ENCODE data around the gene TM9SF1. TPM values are rescaled to one million over a fixed set of nuclear protein-coding genes. Genes with fewer than 3 reads are reported as not detected.

Gene TM9SF1
- total RNA-seq, 1 experiment from 2014 or later, result 41.9 TPM

DNA sequence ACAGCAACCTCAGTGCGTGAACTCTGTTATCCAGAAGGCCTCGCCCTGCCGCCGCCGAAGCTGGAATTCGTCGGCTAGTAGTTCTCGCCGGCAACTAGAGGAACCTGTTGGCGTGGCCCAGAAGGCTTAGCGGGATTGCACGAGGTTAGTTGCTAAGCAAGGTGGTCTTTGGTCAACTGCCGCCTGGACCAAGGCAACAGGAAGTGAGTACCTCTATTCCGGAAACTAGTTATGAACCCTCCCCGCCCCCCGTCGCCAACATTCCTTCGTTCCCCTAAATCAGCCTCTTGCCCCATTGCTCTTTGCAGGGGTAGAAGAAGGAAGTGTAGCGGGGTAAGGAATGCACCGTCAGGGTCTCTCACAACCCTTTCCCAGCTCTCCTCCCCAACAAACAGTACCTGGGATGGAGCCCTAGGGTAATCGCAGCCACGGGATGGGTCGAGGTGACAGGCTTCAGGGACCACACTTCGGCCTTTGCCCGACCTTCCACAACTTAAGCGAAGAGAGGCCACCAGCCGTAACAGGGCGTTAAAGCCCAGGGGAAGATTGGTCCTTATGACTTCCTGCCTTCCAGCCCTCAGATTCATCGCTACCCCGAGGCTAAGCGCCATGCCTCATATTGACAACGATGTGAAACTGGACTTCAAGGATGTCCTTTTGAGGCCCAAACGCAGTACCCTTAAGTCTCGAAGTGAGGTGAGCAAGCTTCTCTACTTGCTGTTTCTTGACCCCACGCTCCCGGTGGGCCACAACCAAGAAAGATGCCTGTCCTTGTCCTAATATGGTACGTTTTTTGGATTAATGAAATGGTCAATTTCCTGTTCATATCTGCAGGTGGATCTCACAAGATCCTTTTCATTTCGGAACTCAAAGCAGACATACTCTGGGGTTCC is 37.6 kb upstream of the TM9SF1 start, which contains the start of gene GMPR2:
GMPR2 (plus strand) TSS at position 285 of the 893 bp plus-strand sequence; CDS start at position 610, 325 bp downstream.
- Histone ChIP-seq H3K4me3 (ENCODE audit: low read depth, low read length) (peak within 1 kb of the TSS; percentile 76), H3K27me3 (replicated peaks; ENCODE audit: control insufficient read depth, insufficient read depth, low read length) (no peaks in the 10 kb centered on the region), H3K4me1 (no peaks in the 10 kb centered on the region), H3K9me3 (no peaks in the 10 kb centered on the region), H3K36me3 (ENCODE audit: control insufficient read depth, insufficient read depth, low read length) (peaks cover 3% of the 10 kb centered on the region; the same call in 1 of the 2 replicates)
- peak within 1 kb of the TSS; percentile 81 for H3K4me3 Mint-ChIP-seq (ENCODE audit: unreplicated experiment)
- H3K4me1 Mint-ChIP-seq (ENCODE audit: low read depth, unreplicated experiment), result peaks cover 3% of the 10 kb centered on the region
- H3K27me3 Mint-ChIP-seq (ENCODE audit: insufficient read depth, unreplicated experiment), result no peaks in the 10 kb centered on the region
- peak within 1 kb of the TSS; percentile 85 for H3K27ac Mint-ChIP-seq (ENCODE audit: unreplicated experiment)
- peaks cover 32% of the 10 kb centered on the region for H3K36me3 Mint-ChIP-seq (ENCODE audit: insufficient read depth, unreplicated experiment)
- CTCF ChIA-PET, result interaction anchor here (1.8 kb wide), 1 partner anchor 10 kb away, joined by 7 read pairs; the partner anchor contains the start of gene TINF2
- TF ChIP-seq, protein P1, sequence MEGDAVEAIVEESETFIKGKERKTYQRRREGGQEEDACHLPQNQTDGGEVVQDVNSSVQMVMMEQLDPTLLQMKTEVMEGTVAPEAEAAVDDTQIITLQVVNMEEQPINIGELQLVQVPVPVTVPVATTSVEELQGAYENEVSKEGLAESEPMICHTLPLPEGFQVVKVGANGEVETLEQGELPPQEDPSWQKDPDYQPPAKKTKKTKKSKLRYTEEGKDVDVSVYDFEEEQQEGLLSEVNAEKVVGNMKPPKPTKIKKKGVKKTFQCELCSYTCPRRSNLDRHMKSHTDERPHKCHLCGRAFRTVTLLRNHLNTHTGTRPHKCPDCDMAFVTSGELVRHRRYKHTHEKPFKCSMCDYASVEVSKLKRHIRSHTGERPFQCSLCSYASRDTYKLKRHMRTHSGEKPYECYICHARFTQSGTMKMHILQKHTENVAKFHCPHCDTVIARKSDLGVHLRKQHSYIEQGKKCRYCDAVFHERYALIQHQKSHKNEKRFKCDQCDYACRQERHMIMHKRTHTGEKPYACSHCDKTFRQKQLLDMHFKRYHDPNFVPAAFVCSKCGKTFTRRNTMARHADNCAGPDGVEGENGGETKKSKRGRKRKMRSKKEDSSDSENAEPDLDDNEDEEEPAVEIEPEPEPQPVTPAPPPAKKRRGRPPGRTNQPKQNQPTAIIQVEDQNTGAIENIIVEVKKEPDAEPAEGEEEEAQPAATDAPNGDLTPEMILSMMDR (IDR thresholded peaks at IDR 0.05; ENCODE audit: insufficient read depth in 1 of 2, low read depth in 1 of 2, low read length in 1 of 2, severe bottlenecking in 1 of 2, unreplicated experiment in 1 of 2), result no peak
- no peak for DNase-seq
- POLR2A ChIA-PET, result interaction anchor here (1.8 kb wide), 1 partner anchor 10 kb away, joined by 20 read pairs; the partner anchor contains the start of gene TINF2
- TSS peak; percentile 71 for BruUV-seq (replicated peaks)
- intact Hi-C loops (cut with micrococcal nuclease; ENCODE audit: unreplicated experiment), result loop anchor here (1.0 kb wide), 2 partner anchors 9 to 17 kb away; partner anchors contain the start of genes MDP1 and TINF2
- no peaks in the 10 kb centered on the region for H3K9me3 Mint-ChIP-seq (ENCODE audit: unreplicated experiment)

DNA sequence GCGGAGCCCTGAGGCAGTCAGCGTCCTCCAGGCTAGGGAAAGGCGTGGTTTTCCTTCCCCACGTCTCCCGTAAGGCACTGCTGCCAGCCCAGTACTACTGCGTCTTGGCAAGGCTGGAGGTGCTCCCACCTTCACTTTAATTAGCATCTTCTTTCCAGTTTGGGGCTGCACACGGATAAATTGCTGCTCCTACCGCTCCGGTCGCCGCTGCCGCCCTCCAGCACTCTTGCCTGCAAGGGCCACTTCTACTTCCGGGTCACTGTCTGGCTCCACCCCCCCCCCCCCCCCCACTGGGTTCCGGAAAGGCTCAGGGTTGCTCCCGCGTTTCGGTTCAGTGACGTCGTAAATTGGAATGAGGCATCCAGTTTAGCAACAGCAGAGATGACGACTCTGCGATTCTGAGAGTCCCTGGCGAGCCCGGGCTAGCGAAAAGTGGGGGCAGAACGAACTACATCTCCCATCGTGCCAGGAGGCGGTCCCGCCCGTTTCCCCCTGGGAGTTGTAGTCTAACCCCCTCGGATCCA is 36.9 kb upstream of the TM9SF1 start, which contains the start of gene NEDD8:
NEDD8 (minus strand) TSS at position 247 of the 524 bp plus-strand sequence; CDS start at position 147, 100 bp downstream.
- Mint-ChIP-seq H3K27me3 (ENCODE audit: insufficient read depth, unreplicated experiment) (no peaks in the 10 kb centered on the region), H3K4me1 (ENCODE audit: low read depth, unreplicated experiment) (peaks cover 4% of the 10 kb centered on the region), H3K9me3 (ENCODE audit: unreplicated experiment) (no peaks in the 10 kb centered on the region), H3K36me3 (ENCODE audit: insufficient read depth, unreplicated experiment) (peaks cover 31% of the 10 kb centered on the region), H3K27ac (ENCODE audit: unreplicated experiment) (peak within 1 kb of the TSS; percentile 85), H3K4me3 (ENCODE audit: unreplicated experiment) (peak within 1 kb of the TSS; percentile 81)
- intact Hi-C loops (cut with micrococcal nuclease; ENCODE audit: unreplicated experiment), result loop anchor here (1.0 kb wide), 2 partner anchors 10 to 16 kb away; partner anchors contain the start of genes MDP1 and TINF2
- BruUV-seq (replicated peaks), result no TSS peak
- DNase-seq, result peak; percentile 93 to 94
- H3K4me3 ChIP-seq (ENCODE audit: low read depth, low read length), result peak within 1 kb of the TSS; percentile 76
- no peaks in the 10 kb centered on the region for H3K4me1 ChIP-seq
- peaks cover 3% of the 10 kb centered on the region; the same call in 1 of the 2 replicates for H3K36me3 ChIP-seq (ENCODE audit: control insufficient read depth, insufficient read depth, low read length)
- H3K9me3 ChIP-seq, result no peaks in the 10 kb centered on the region
- TF ChIP-seq, protein P1 (IDR thresholded peaks at IDR 0.05; ENCODE audit: insufficient read depth in 1 of 2, low read depth in 1 of 2, low read length in 1 of 2, severe bottlenecking in 1 of 2, unreplicated experiment in 1 of 2), result no peak
- POLR2A ChIA-PET, result interaction anchor here (1.8 kb wide), 1 partner anchor 10 kb away, joined by 20 read pairs; the partner anchor contains the start of gene TINF2
- H3K27me3 ChIP-seq (replicated peaks; ENCODE audit: control insufficient read depth, insufficient read depth, low read length), result no peaks in the 10 kb centered on the region
- CTCF ChIA-PET, result interaction anchor here (1.8 kb wide), 1 partner anchor 10 kb away, joined by 7 read pairs; the partner anchor contains the start of gene TINF2

All from Caco-2 (cell line).